Measurements from ENCODE around the gene RDX.

Gene RDX

GRCh38 chr11:110279881-110280280 is 16.5 kb downstream of the RDX start:
- no peak for TF ChIP-seq CTCF (IDR thresholded peaks at IDR 0.05)

DNA sequence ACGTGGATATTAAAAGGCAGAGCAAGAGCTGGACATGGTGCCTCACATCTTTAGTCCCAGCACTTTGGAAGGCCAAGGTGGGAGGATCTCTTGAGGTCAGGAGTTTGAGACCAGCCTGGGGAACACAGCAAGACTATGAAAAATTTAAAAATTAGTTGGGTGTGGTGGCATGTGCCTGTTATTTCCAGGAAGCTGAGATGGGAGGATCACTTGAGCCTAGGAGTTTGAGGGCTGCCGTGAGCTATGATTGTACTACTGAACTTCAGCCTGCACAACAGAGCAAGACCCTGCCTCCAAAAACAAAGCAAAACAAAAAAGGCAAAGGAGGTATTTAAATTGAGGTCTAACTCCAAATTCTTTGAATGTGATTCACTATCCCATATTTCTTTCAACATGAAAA is 23.5 kb downstream of the RDX start:
- no peak for TF ChIP-seq CTCF (IDR thresholded peaks at IDR 0.05)

- no peak for TF ChIP-seq CTCF (IDR thresholded peaks at IDR 0.05)
These were observed 26.4 kb downstream of the RDX start for GRCh38 chr11:110269996-110270395.

GRCh38 chr11:110268441-110268840 is 28.0 kb downstream of the RDX start:
- TF ChIP-seq CTCF (IDR thresholded peaks at IDR 0.05): no peak

- no peak for TF ChIP-seq CTCF (IDR thresholded peaks at IDR 0.05)
These were observed 34.4 kb downstream of the RDX start for GRCh38 chr11:110262072-110262403.

GRCh38 chr11:110261195-110262071 is 35.0 kb downstream of the RDX start:
- no peak for TF ChIP-seq CTCF (IDR thresholded peaks at IDR 0.05)

DNA sequence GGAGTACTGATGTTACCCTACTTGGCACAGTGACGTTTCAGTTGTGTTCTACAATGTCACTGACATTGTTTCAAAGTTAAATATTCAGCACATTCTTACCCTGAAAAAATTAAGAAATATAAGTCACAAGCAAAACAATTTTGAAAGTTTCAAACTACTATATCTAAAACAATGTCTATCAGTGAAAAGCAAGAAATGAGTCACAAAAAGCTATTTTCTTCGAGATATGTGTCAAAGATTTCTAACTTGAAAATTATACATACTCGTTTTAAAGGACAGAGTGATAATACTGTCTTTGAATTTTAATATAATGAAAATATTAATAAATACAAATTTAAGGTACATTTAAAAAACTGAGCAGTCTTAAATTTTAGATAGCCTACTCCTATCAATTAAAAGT is 42.9 kb downstream of the RDX start:
- no peak for TF ChIP-seq CTCF (IDR thresholded peaks at IDR 0.05)

GRCh38 chr11:110251836-110252235 is 44.6 kb downstream of the RDX start:
- no peak for TF ChIP-seq CTCF (IDR thresholded peaks at IDR 0.05)

All from LNCAP (cell line).